Panc1 (cell line): ENCODE measurements around the gene CCDC146. TPM values are rescaled to one million over a fixed set of nuclear protein-coding genes. Genes with fewer than 3 reads are reported as not detected.

Experiments
- ATAC-seq: fragments of 200-7000 bp; cut with Tn5 transposase; 2 replicates; pipeline ENCODE4 v1.9.1; 2020; ENCODE audit warnings: mild to moderate bottlenecking, moderate library complexity
- BruUV-seq: library from RNA; stranded (reverse); fragments of 400-500 nt; replicated peaks from 2 replicates; lab custom pipeline; 2021; lab: Mats Ljungman, UMichigan
- CTCF ChIA-PET: fragments of 300-600 bp; sonication (Branson Sonifier 250); formaldehyde crosslinking; loops from one replicate; lab custom pipeline; 2022; ENCODE audit warnings: antibody characterized with exemption; lab: Charles Lee
- POLR2A ChIA-PET: fragments of 300-600 bp; sonication (Branson Sonifier 250); formaldehyde crosslinking; loops from one replicate; lab custom pipeline; 2022; ENCODE audit warnings: antibody characterized with exemption; lab: Charles Lee
- DNase-seq: peaks from one replicate; pipeline ENCODE4 v3.0.0-alpha.2; 2010; ENCODE audit warnings: low read depth, low spot score
- H3K27ac ChIP-seq: 2 replicates; pipeline ENCODE4 v1.5.1; 2011; ENCODE audit warnings: mild to moderate bottlenecking, low read length, inconsistent platforms
- H3K27me3 ChIP-seq: fragments of 200-500 bp; sonication (Bioruptor generic); 2 replicates; pipeline ENCODE4 v1.6.0; 2014; ENCODE audit warnings: low read length, inconsistent platforms; ENCODE audit not compliant: control insufficient read depth, insufficient read depth
- H3K36me3 ChIP-seq: fragments of 200-500 bp; sonication (Bioruptor generic); 2 replicates; pipeline ENCODE4 v1.5.1; 2014; ENCODE audit warnings: inconsistent platforms, mild to moderate bottlenecking, low read length, moderate library complexity; ENCODE audit not compliant: control insufficient read depth, insufficient read depth
- H3K4me1 ChIP-seq: 2 replicates; pipeline ENCODE4 v1.5.1; 2011; ENCODE audit warnings: inconsistent platforms, mild to moderate bottlenecking, low read length, moderate library complexity; ENCODE audit not compliant: control insufficient read depth, insufficient read depth
- H3K4me3 ChIP-seq, 2 experiments: 2 replicates each; pipeline ENCODE4 v1.5.1; 2011 to 2012; ENCODE audit warnings: low read depth in 2 of 2, low read length in 2 of 2, mild to moderate bottlenecking in 2 of 2, inconsistent platforms in 1 of 2, moderate library complexity in 1 of 2
- H3K9me3 ChIP-seq: fragments of 200-500 bp; sonication (Bioruptor generic); 2 replicates; pipeline ENCODE4 v1.5.1; 2014; ENCODE audit warnings: low read depth, mild to moderate bottlenecking, inconsistent platforms, low read length, moderate library complexity; ENCODE audit not compliant: control insufficient read depth, insufficient read depth
- CTCF ChIP-seq: fragments of 450-650 bp; IDR thresholded peaks from 2 replicates; pipeline ENCODE4 v1.5.1; 2017; ENCODE audit warnings: mild to moderate bottlenecking
- POLR2AphosphoS5 ChIP-seq: IDR thresholded peaks from 2 replicates; pipeline ENCODE4 v1.6.1; 2012; ENCODE audit warnings: mild to moderate bottlenecking, low read depth, low read length, moderate library complexity
- REST ChIP-seq, 2 experiments: IDR thresholded peaks; 2 replicates each; pipeline ENCODE4 v1.6.1; 2011 to 2012; ENCODE audit warnings: low read depth in 2 of 2, control low read depth in 1 of 2, low read length in 1 of 2, mild to moderate bottlenecking in 1 of 2, moderate library complexity in 1 of 2; ENCODE audit not compliant: insufficient read depth in 1 of 2
- SIN3A ChIP-seq: IDR thresholded peaks from 2 replicates; pipeline ENCODE4 v1.6.1; 2012; ENCODE audit warnings: low read depth, mild to moderate bottlenecking, low read length, moderate library complexity, borderline replicate concordance; ENCODE audit not compliant: insufficient read depth
- TCF7L2 ChIP-seq: IDR thresholded peaks from 2 replicates; pipeline ENCODE4 v1.6.1; 2011; ENCODE audit warnings: mild to moderate bottlenecking, low read depth, low read length, inconsistent platforms
- in situ Hi-C: cut with HindIII; loops from 2 replicates; pipeline ENCODE4 v1.10.0; 2016; ENCODE audit warnings: low sequenced_read_pairs, low pct_unique_long_range_greater_than_20kb
- intact Hi-C: fragments of 100-400 bp; cut with micrococcal nuclease; formaldehyde crosslinking; loops from one replicate; pipeline ENCODE4 v1.10.0; 2022; ENCODE audit not compliant: unreplicated experiment
- total RNA-seq: library from RNA; stranded (reverse); gene quantifications from one replicate; pipeline ENCODE4 v1.2.1, GENCODE V29; 2021; ENCODE audit not compliant: unreplicated experiment

The CCDC146 gene
- total RNA-seq, 1 experiment from 2014 or later: 1.2 TPM

GRCh38 chr7:77181734-77182133 is 59.3 kb downstream of the CCDC146 start:
- ATAC-seq (no peak), DNase-seq (no peak)
- ChIA-PET POLR2A (no interaction called here), CTCF (no interaction called here)
- Histone ChIP-seq H3K4me1 (no peaks in the 10 kb centered on the region), H3K4me3 (no peak overlapping the region), H3K9me3 (no peaks in the 10 kb centered on the region), H3K36me3 (no peaks in the 10 kb centered on the region), H3K27me3 (no peaks in the 10 kb centered on the region), H3K27ac (no peak overlapping the region)
- BruUV-seq: no TSS peak
- in situ Hi-C loops (no loop called here), intact Hi-C loops (loop anchor here (10.0 kb wide), 1 partner anchor 57 kb away; the partner anchor contains the start of gene CCDC146)
- no peak for TF ChIP-seq REST (IDR thresholded peaks at IDR 0.05; ENCODE audit: insufficient read depth in 1 of 2, low read depth in 2 of 2, low read length in 1 of 2)
- no peak for TF ChIP-seq TCF7L2
- TF ChIP-seq CTCF: no peak
- no peak for TF ChIP-seq POLR2AphosphoS5
- TF ChIP-seq SIN3A: no peak

GRCh38 chr7:77182261-77182660 is 59.8 kb downstream of the CCDC146 start:
- Histone ChIP-seq H3K27me3 (no peaks in the 10 kb centered on the region), H3K27ac (no peak overlapping the region), H3K9me3 (no peaks in the 10 kb centered on the region), H3K36me3 (no peaks in the 10 kb centered on the region), H3K4me1 (no peaks in the 10 kb centered on the region), H3K4me3 (no peak overlapping the region)
- in situ Hi-C loops (no loop called here), intact Hi-C loops (loop anchor here (10.0 kb wide), 1 partner anchor 57 kb away; the partner anchor contains the start of gene CCDC146)
- no TSS peak for BruUV-seq
- TF ChIP-seq TCF7L2 (no peak), CTCF (no peak), REST (IDR thresholded peaks at IDR 0.05; ENCODE audit: insufficient read depth in 1 of 2, low read depth in 2 of 2, low read length in 1 of 2) (no peak), POLR2AphosphoS5 (no peak), SIN3A (no peak)
- ChIA-PET CTCF (no interaction called here), POLR2A (no interaction called here)
- DNase-seq (no peak), ATAC-seq (no peak)
